OCI-M2 (cell line): ENCODE measurements around the gene OR4K1.
"Not testable (repeated sequence)": the region's sequence is repeated elsewhere in the genome, so short reads cannot be mapped to it uniquely, and the experiment has no call there.

ENCODE experiments used
- DNase-seq: peaks from one replicate; lab custom pipeline; 2025; ENCODE audit not compliant: unreplicated experiment; lab: John Stamatoyannopoulos, UW

OR4K1 gene

DNA sequence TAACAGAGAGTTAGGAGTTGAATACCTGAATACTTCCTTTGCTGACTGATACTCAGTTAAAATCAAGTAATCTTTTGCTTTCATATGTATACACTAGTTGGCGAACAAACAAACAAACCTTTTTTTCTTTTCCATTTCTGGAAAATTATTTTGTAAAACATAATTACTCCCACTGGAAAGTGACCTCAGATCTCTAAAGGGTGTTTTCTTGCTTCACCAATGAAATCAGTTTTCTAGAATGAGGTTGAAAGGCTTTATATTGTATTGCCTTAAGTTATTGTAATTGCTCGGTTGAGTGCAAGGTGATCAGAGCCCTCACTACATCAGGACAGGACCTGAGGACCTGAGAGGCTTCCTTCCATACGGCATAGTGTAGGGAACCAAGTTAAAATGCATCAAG lies at the start of gene OR4K1:
Gene OR4K1 (plus strand): TSS at position 301 of the 400 bp plus-strand sequence. CDS start 4,750 bp downstream, outside the sequence.
- DNase-seq: no peak

DNA sequence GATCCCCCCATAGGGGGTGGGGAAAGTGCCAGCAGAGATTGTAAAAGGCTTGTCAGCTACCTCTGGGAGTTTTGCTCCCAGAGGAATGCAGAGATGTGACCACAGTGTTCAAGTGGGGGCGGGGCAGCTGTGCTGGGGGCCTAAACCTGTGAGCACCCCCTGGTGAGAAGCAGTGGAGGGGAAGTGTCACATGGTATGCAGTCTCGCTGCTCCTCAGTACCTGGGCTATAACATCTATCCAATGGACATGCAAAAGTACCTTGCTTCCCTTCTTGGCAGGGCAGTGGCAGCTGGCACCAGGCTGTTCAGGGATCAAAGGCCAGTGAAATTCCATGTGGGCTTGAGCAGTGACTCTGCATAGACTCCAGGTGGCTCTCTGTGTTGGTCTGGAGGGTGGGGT lies 35.4 kb upstream of the OR4K1 start:
- no peak for DNase-seq

GRCh38 chr14:19900999-19901398 lies 29.7 kb upstream of the OR4K1 start:
- DNase-seq: no peak

DNA sequence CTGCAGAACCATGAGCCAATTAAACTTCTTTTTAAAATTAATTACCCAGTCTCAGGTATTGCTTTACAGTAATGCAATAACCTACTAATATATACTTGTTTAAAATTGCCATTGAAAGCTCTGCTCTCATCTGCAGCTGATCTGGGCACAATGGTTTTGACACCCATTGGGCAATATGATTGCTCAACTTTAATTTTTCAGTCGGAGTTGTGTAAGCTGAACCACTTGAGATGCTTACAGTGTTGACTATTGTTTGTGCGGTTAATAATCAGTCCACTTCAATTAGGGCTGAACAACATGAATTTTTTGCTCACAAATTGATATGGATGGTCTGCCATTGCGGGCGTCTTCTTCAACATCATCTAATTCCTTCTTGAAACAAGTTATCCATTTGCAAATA lies 28.3 kb upstream of the OR4K1 start:
- no peak for DNase-seq

DNA sequence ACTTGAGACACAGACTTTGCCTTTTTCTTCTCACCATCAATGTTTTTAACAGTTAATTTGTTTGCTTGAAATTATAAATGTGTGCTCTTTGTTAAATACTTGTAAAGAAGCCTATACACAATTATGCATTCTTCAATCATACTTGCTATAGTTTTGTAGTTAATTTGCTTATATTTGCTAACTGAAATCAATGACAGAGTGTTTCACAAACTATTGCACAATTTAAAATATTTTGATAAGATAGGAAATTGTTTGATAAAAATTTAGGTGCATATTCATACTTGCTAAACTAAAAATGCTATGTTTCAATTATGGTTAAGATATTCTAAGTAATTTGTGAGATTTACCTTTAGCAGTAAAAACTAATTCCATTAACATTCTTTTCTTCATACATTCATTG lies 24.1 kb upstream of the OR4K1 start:
- no peak for DNase-seq

- DNase-seq: no peak
These were observed 19.6 kb upstream of the OR4K1 start for GRCh38 chr14:19911114-19911513.

- DNase-seq: no peak
These were observed 13.5 kb upstream of the OR4K1 start for GRCh38 chr14:19917243-19917642.

DNA sequence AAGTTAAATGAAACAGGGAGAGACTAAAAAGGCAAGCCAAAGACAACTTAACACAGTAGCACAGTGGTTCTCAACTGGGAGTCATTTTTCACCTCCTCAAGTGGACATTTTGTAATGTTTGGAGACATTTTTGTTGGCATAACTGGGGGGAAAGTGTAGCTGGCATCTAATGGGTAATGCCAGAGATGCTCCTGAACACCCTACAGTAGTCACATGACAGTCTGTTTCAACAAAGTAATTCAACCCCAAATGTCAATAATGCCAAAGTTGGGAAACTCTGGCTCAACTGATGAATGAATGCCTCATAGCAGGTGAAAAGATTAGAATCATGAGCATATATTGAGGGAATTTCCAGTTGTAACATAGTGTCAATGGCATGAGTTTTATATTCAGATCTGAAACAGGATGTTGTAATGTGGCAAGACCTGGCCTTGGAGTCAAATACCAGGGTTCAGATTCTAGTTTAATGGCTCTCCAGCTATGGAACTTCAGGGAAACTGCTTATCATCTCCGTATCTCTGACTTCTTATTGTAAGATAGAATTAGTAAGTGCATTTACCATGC lies 12.7 kb upstream of the OR4K1 start:
- DNase-seq: no peak

GRCh38 chr14:19918553-19919264 lies 12.0 kb upstream of the OR4K1 start:
- no peak for DNase-seq

GRCh38 chr14:19920021-19920657 lies 10.6 kb upstream of the OR4K1 start, which contains the start of gene OR4K5:
OR4K5 (plus strand) TSS chr14:19920607; CDS start chr14:19920607, 0 bp downstream.
- no peak for DNase-seq

DNA sequence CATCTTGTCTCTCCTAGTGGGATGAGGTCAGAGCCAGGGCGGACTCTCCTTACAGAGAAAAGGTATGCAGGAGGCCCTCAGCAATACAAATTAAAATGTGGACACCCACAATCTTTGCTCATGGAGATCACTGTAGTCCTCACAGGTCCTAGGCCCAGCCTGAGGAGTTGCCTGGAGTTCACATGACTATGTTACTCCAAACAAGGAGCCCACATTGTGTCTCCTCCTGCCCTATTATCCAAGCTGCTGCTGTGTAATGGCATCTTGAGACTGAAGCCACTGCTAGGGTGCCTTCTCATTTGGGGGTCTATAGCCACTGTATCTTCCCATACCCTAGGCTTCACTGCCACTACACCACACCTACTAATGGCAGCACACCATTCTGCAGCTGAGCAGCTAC lies 11.0 kb downstream of the OR4K1 start:
- DNase-seq: no peak

DNA sequence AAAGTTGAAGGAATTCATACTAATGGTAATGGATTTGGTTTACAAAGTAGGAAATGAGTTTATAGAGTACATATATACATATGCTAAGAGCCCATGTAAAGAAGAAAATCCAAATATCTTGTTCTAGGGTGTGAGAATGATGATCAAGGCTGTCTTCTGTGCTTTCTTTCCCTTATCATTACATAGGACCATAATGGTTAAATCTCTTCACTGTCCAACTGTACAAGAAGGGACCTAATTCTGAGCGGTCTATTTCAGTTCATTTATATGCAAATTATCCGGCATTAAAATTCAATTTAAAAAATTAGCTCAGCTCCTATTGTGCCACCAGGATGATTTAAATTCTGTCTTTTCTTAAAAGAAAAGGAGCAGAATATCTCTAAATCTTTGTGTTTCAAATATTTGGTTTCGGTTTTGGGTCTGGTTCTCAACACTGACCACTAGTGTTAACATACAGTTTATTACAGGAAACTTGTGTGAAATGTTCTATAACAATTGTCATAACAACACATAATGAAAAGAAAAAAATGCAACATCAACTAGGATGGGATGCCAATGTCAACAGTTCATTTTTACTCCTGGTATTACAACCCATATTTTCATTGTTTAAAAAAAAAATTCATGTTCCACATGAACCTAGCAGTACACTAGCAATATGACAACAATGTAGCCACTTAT lies 16.8 kb downstream of the OR4K1 start:
- DNase-seq: no peak

GRCh38 chr14:19949218-19949617 lies 18.5 kb downstream of the OR4K1 start:
- no peak for DNase-seq

DNA sequence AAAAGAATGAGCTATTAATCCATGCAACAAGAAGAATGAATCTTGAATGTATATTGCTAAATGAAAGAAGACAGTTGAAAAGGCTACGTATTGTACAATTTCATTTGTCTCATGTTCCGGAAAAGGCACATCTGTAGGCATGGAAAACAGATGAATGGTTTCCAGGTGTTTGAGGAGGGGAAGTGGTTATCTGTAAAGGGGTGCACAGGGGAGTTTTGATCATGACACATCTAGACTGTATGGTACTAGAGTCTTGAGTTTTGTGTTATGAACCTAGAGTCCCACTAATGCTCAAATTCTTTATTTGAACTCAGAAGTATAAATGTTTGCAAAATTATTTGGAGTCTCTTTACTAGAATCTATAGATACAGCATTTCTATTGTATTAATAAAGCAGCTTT lies 39.0 kb downstream of the OR4K1 start:
- not testable (repeated sequence) for DNase-seq

- DNase-seq: no peak
These were observed 44.1 kb downstream of the OR4K1 start for GRCh38 chr14:19974844-19975243.

GRCh38 chr14:19975291-19975690 lies 44.6 kb downstream of the OR4K1 start, which contains the start of gene OR4K15:
OR4K15 (plus strand) TSS chr14:19975591; CDS start chr14:19975591, 0 bp downstream.
- no peak for DNase-seq
